SK-N-MC (cell line): Measurements from ENCODE around the gene SUGP1.

Experiments
- EZH2 ChIP-seq: fragments of 200-600 bp; sonication (generic); IDR thresholded peaks from one replicate; pipeline ENCODE4 v1.6.1; 2017; ENCODE audit warnings: antibody characterized with exemption
- POLR2AphosphoS5 ChIP-seq: IDR thresholded peaks from 2 replicates; pipeline ENCODE4 v1.6.1; 2012; ENCODE audit warnings: mild to moderate bottlenecking, low read depth, low read length, borderline replicate concordance

DNA sequence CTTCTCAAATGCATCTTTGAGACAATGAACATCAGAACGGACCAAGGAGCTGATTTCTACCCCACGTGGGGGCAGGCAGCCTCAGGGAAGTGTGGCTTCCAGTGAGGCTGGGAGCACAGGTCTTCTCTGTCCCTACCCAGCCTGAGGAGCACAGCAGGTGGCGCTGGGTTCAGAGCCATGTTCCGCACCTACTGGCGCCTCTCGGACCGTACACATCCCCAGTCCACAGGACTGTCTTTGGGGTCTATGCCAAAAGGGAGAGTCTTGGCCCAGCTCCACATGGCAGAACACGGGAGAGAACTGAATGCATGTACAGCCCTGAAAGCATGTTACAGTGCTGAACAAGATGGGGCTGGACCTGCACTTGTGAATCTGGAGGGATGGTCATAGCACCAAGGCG is 22.6 kb downstream of the SUGP1 start:
- TF ChIP-seq POLR2AphosphoS5: no peak
- no peak for TF ChIP-seq EZH2
